GM18498 (cell line): ENCODE data around the gene TMEM191B.
A peak's percentile ranks its signal among the peaks of the same experiment; 100 is the strongest.
"Not testable (repeated sequence)": the region's sequence is repeated elsewhere in the genome, so short reads cannot be mapped to it uniquely, and the experiment has no call there.

Experiments used
- ATAC-seq: cut with Tn5 transposase; IDR thresholded peaks from one replicate; pipeline ENCODE4 v1.9.1; 2021; ENCODE audit warnings: mild to moderate bottlenecking, moderate library complexity; ENCODE audit not compliant: unreplicated experiment

Gene TMEM191B

GRCh38 chr22:18554280-18555256 is 27.0 kb downstream of the TMEM191B start:
- not testable (repeated sequence) for ATAC-seq

GRCh38 chr22:18558516-18558915 is 30.9 kb downstream of the TMEM191B start:
- ATAC-seq, result not testable (repeated sequence)

- not testable (repeated sequence) for ATAC-seq
Measured at GRCh38 chr22:18558939-18559338, 31.3 kb downstream of the TMEM191B start.

GRCh38 chr22:18560099-18560974 is 32.7 kb downstream of the TMEM191B start:
- not testable (repeated sequence) for ATAC-seq

- not testable (repeated sequence) for ATAC-seq
Measured at GRCh38 chr22:18570509-18571246, 43.1 kb downstream of the TMEM191B start.

- not testable (repeated sequence) for ATAC-seq
Measured at GRCh38 chr22:18573483-18574164, 46.0 kb downstream of the TMEM191B start.

- not testable (repeated sequence) for ATAC-seq
Measured at GRCh38 chr22:18574555-18574954, 47.0 kb downstream of the TMEM191B start.

- ATAC-seq, result not testable (repeated sequence)
Measured at GRCh38 chr22:18575686-18576085, 48.1 kb downstream of the TMEM191B start.

GRCh38 chr22:18577090-18577818 is 49.7 kb downstream of the TMEM191B start:
- ATAC-seq, result peak; percentile 44

- ATAC-seq, result peak; percentile 88
Measured at GRCh38 chr22:18577847-18578246, 50.2 kb downstream of the TMEM191B start.
